HEK293 (cell line): ENCODE measurements around the gene MCM5.

ENCODE experiments used
- CTCF ChIA-PET: fragments of 350-600 bp; formaldehyde crosslinking; extraction: SDS; loops from one replicate; lab custom pipeline; 2021; ENCODE audit warnings: antibody characterized with exemption; lab: Yijun Ruan, JAX
- POLR2A ChIA-PET: fragments of 300-600 bp; formaldehyde crosslinking; extraction: SDS; loops from one replicate; lab custom pipeline; 2020; ENCODE audit warnings: antibody characterized with exemption, inconsistent platforms; lab: Yijun Ruan, JAX
- H3K27ac ChIP-seq: fragments of 200-500 bp; sonication (Bioruptor generic); 2 replicates; pipeline ENCODE4 v1.5.1; 2014; ENCODE audit warnings: low read depth, low read length, control low read depth, inconsistent platforms; ENCODE audit errors: extremely low read depth
- H3K36me3 ChIP-seq, 2 experiments: fragments of 200-500 bp in 1 of 2; sonication (Bioruptor generic) in 1 of 2; 1 replicate in 1 of 2; 2 replicates in 1 of 2; pipeline ENCODE4 v1.5.1; 2014 to 2017; ENCODE audit warnings: inconsistent platforms in 2 of 2, low read length in 2 of 2; ENCODE audit not compliant: control insufficient read depth in 2 of 2, insufficient read depth in 1 of 2
- H3K4me1 ChIP-seq: fragments of 200-500 bp; sonication (Bioruptor generic); 2 replicates; pipeline ENCODE4 v1.5.1; 2014; ENCODE audit warnings: mild to moderate bottlenecking, low read length, inconsistent platforms; ENCODE audit not compliant: control insufficient read depth, insufficient read depth
- H3K4me3 ChIP-seq: 2 replicates; pipeline ENCODE4 v1.5.1; 2011; ENCODE audit warnings: low read depth, mild to moderate bottlenecking, control low read depth, low read length, moderate library complexity
- H3K9me3 ChIP-seq: fragments of 200-500 bp; sonication (Bioruptor generic); 2 replicates; pipeline ENCODE4 v1.5.1; 2014; ENCODE audit warnings: low read depth, low read length, inconsistent platforms; ENCODE audit not compliant: control insufficient read depth, insufficient read depth
- EGR2 ChIP-seq: fragments of 450-650 bp; formaldehyde crosslinking; IDR thresholded peaks from 2 replicates; pipeline ENCODE4 v1.5.1; 2016; ENCODE audit warnings: low read depth, missing biosample characterization, missing genetic modification characterization
- GLI2 ChIP-seq: fragments of 450-650 bp; formaldehyde crosslinking; IDR thresholded peaks from 2 replicates; pipeline ENCODE4; 2017; ENCODE audit warnings: missing biosample characterization, missing genetic modification characterization, low read depth, borderline replicate concordance
- HOXD13 ChIP-seq: sonication (generic); formaldehyde crosslinking; IDR thresholded peaks from 2 replicates; pipeline ENCODE4 v1.8.0; 2022; ENCODE audit warnings: missing genetic modification reagents, borderline replicate concordance
- INSM2 ChIP-seq: fragments of 450-650 bp; formaldehyde crosslinking; IDR thresholded peaks from 2 replicates; pipeline ENCODE4 v1.5.1; 2016; ENCODE audit warnings: missing biosample characterization, missing genetic modification characterization
- ZEB2 ChIP-seq: fragments of 450-650 bp; formaldehyde crosslinking; IDR thresholded peaks from 2 replicates; pipeline ENCODE4 v1.5.1; 2016; ENCODE audit warnings: missing biosample characterization, missing genetic modification characterization
- ZFHX2 ChIP-seq: fragments of 450-650 bp; formaldehyde crosslinking; conservative IDR thresholded peaks from 2 replicates; pipeline ENCODE4 v1.5.1; 2016; ENCODE audit warnings: missing biosample characterization, missing genetic modification characterization
- ZIC2 ChIP-seq: fragments of 450-650 bp; formaldehyde crosslinking; IDR thresholded peaks from 2 replicates; pipeline ENCODE4 v1.5.1; 2016; ENCODE audit warnings: missing biosample characterization, missing genetic modification characterization
- ZNF350 ChIP-seq: fragments of 450-650 bp; formaldehyde crosslinking; IDR thresholded peaks from 2 replicates; pipeline ENCODE4 v1.5.0; 2017; ENCODE audit warnings: missing biosample characterization, mild to moderate bottlenecking, missing genetic modification characterization
- ZNF561 ChIP-seq: fragments of 450-650 bp; IDR thresholded peaks from 2 replicates; pipeline ENCODE4 v1.5.1; 2018; ENCODE audit warnings: missing biosample characterization, missing genetic modification characterization, borderline replicate concordance
- ZNF768 ChIP-seq: fragments of 450-650 bp; formaldehyde crosslinking; IDR thresholded peaks from 2 replicates; pipeline ENCODE4 v1.5.1; 2018; ENCODE audit warnings: missing biosample characterization, mild to moderate bottlenecking, missing genetic modification characterization
- ZNF776 ChIP-seq: fragments of 450-650 bp; formaldehyde crosslinking; IDR thresholded peaks from 2 replicates; pipeline ENCODE4 v1.5.0; 2017; ENCODE audit warnings: missing biosample characterization, missing genetic modification characterization, borderline replicate concordance
- TF ChIP-seq, protein P1 (sequence below): fragments of 450-650 bp; formaldehyde crosslinking; IDR thresholded peaks from 2 replicates; pipeline ENCODE4 v1.5.1; 2016; ENCODE audit warnings: missing biosample characterization, missing genetic modification characterization

Gene MCM5

GRCh38 chr22:35352214-35353111, 47.5 kb upstream of the MCM5 start:
- no peaks in the 10 kb centered on the region for H3K4me1 ChIP-seq
- peaks cover 0 to 7% of the 10 kb centered on the region in 2 experiments; a peak in 1 of 3 replicates for H3K36me3 ChIP-seq
- POLR2A ChIA-PET, result interaction anchor here (1.9 kb wide), 1 partner anchor 28 kb away, joined by 5 read pairs; the partner anchor contains the start of gene HMOX1
- CTCF ChIA-PET, result interaction anchor here (0.7 to 2.7 kb wide), 5 partner anchors 49 to 1116 kb away, joined by 3 to 33 read pairs (median 5); no protein-coding TSS in a partner anchor
- no peak overlapping the region for H3K27ac ChIP-seq
- H3K9me3 ChIP-seq, result no peaks in the 10 kb centered on the region
- no peak overlapping the region for H3K4me3 ChIP-seq
- TF ChIP-seq ZNF561 (tag by site-specific recombination) (no peak), ZNF350 (tag by site-specific recombination) (no peak), HOXD13 (CRISPR knock-in tag) (no peak), ZNF776 (no peak), ZEB2 (0 out of 2 replicates have a peak, but pooled peaks have one; percentile 5)
- TF ChIP-seq, protein P1, sequence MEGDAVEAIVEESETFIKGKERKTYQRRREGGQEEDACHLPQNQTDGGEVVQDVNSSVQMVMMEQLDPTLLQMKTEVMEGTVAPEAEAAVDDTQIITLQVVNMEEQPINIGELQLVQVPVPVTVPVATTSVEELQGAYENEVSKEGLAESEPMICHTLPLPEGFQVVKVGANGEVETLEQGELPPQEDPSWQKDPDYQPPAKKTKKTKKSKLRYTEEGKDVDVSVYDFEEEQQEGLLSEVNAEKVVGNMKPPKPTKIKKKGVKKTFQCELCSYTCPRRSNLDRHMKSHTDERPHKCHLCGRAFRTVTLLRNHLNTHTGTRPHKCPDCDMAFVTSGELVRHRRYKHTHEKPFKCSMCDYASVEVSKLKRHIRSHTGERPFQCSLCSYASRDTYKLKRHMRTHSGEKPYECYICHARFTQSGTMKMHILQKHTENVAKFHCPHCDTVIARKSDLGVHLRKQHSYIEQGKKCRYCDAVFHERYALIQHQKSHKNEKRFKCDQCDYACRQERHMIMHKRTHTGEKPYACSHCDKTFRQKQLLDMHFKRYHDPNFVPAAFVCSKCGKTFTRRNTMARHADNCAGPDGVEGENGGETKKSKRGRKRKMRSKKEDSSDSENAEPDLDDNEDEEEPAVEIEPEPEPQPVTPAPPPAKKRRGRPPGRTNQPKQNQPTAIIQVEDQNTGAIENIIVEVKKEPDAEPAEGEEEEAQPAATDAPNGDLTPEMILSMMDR, result peak; percentile 53
- TF ChIP-seq, all 188 proteins: peak for 2

GRCh38 chr22:35353318-35353717, 46.6 kb upstream of the MCM5 start:
- H3K4me1 ChIP-seq, result no peaks in the 10 kb centered on the region
- TF ChIP-seq INSM2 (tag by site-specific recombination), result no peak
- peak; percentile 48; the same call in 1 of the 2 replicates for TF ChIP-seq ZFHX2 (tag by site-specific recombination)
- TF ChIP-seq ZIC2, result no peak
- TF ChIP-seq EGR2 (tag by site-specific recombination), result peak; percentile 24; the same call in 1 of the 2 replicates
- no peak for TF ChIP-seq HOXD13 (CRISPR knock-in tag)
- TF ChIP-seq, all 188 proteins: peak for 2

GRCh38 chr22:35354068-35354467, 45.9 kb upstream of the MCM5 start:
- Histone ChIP-seq H3K27ac (no peak overlapping the region), H3K36me3 (no peaks in the 10 kb centered on the region), H3K4me1 (no peaks in the 10 kb centered on the region), H3K9me3 (no peaks in the 10 kb centered on the region), H3K4me3 (no peak overlapping the region)
- peak; percentile 39; the same call in 1 of the 2 replicates for TF ChIP-seq ZNF768 (tag by site-specific recombination)
- TF ChIP-seq GLI2 (tag by site-specific recombination), result no peak
- ChIA-PET CTCF (interaction anchor here (0.6 to 0.7 kb wide), 3 partner anchors 16 to 870 kb away, joined by 3 to 5 read pairs (median 4); no protein-coding TSS in a partner anchor), POLR2A (interaction anchor here (1.2 kb wide), 1 partner anchor 235 kb away, joined by 3 read pairs; no protein-coding TSS in a partner anchor)

More at GRCh38 chr22:35353318-35353717, 46.6 kb upstream of the MCM5 start:
- Histone ChIP-seq H3K27ac (no peak overlapping the region), H3K9me3 (no peaks in the 10 kb centered on the region), H3K36me3 (no peaks in the 10 kb centered on the region), H3K4me3 (no peak overlapping the region)
- CTCF ChIA-PET, result interaction anchor here (0.7 to 1.9 kb wide), 3 partner anchors 48 to 1115 kb away, joined by 3 to 6 read pairs (median 5); no protein-coding TSS in a partner anchor
- POLR2A ChIA-PET, result no interaction called here
